MM.1S (cell line): ENCODE data around the gene RBM18.

Experiments
- DNase-seq: peaks from one replicate; pipeline ENCODE4 v3.0.0-alpha.2; 2015
- H2AFZ ChIP-seq: fragments of 300-600 bp; sonication (generic); 2 replicates; pipeline ENCODE4 v1.6.0; 2016; ENCODE audit warnings: antibody characterized with exemption, low read length
- H3F3A ChIP-seq: fragments of 300-600 bp; sonication (generic); 2 replicates; pipeline ENCODE4 v1.6.1; 2016; ENCODE audit warnings: mild to moderate bottlenecking, antibody characterized with exemption, low read length, moderate library complexity, mixed read lengths; ENCODE audit not compliant: insufficient read depth
- H3K27ac ChIP-seq: fragments of 300-600 bp; sonication (generic); 2 replicates; pipeline ENCODE4 v1.5.1; 2016; ENCODE audit warnings: mild to moderate bottlenecking, low read length
- H3K27me3 ChIP-seq: fragments of 300-600 bp; sonication (generic); replicated peaks from 2 replicates; pipeline ENCODE4 v1.6.0; 2016; ENCODE audit warnings: low read length; ENCODE audit not compliant: insufficient read depth
- H3K36me3 ChIP-seq: fragments of 300-600 bp; sonication (generic); replicated peaks from 2 replicates; pipeline ENCODE4 v1.6.1; 2016; ENCODE audit warnings: mild to moderate bottlenecking, low read length, mixed read lengths; ENCODE audit not compliant: insufficient read depth
- H3K4me1 ChIP-seq: fragments of 300-600 bp; sonication (generic); 2 replicates; pipeline ENCODE4 v1.6.1; 2016; ENCODE audit warnings: low read length, mixed read lengths
- H3K4me2 ChIP-seq: fragments of 300-600 bp; sonication (generic); 2 replicates; pipeline ENCODE4 v1.6.0; 2016; ENCODE audit warnings: low read depth, low read length
- H3K4me3 ChIP-seq: fragments of 300-600 bp; sonication (generic); 2 replicates; pipeline ENCODE4 v1.5.1; 2016; ENCODE audit warnings: low read length, mixed read lengths
- H3K79me2 ChIP-seq: fragments of 300-600 bp; sonication (generic); 2 replicates; pipeline ENCODE4 v1.6.1; 2016; ENCODE audit warnings: mixed run types, low read length, mixed read lengths
- H3K9ac ChIP-seq: fragments of 300-600 bp; sonication (generic); 2 replicates; pipeline ENCODE4 v1.6.1; 2016; ENCODE audit warnings: low read length, mixed read lengths
- H3K9me2 ChIP-seq: fragments of 300-600 bp; sonication (generic); replicated peaks from 2 replicates; pipeline ENCODE4 v1.6.1; 2016; ENCODE audit warnings: mild to moderate bottlenecking, low read length, mixed read lengths; ENCODE audit not compliant: insufficient read depth
- H3K9me3 ChIP-seq: fragments of 300-600 bp; sonication (generic); replicated peaks from 2 replicates; pipeline ENCODE4 v1.6.1; 2016; ENCODE audit warnings: mild to moderate bottlenecking, low read length, mixed read lengths; ENCODE audit not compliant: insufficient read depth
- H4K20me1 ChIP-seq: fragments of 300-600 bp; sonication (generic); 2 replicates; pipeline ENCODE4 v1.6.1; 2016; ENCODE audit warnings: mild to moderate bottlenecking, low read length, moderate library complexity, mixed read lengths; ENCODE audit not compliant: insufficient read depth
- EZH2 ChIP-seq: fragments of 300-600 bp; sonication (generic); optimal IDR thresholded peaks from 2 replicates; pipeline ENCODE3; 2017; ENCODE audit warnings: low read depth, mild to moderate bottlenecking, antibody characterized with exemption, low read length, mixed read lengths
- EZH2phosphoT487 ChIP-seq: fragments of 300-600 bp; sonication (generic); IDR thresholded peaks from 2 replicates; pipeline ENCODE4 v1.6.1; 2018; ENCODE audit warnings: antibody characterized with exemption, low read length
- TF ChIP-seq, protein P1 (sequence below): fragments of 300-600 bp; sonication (generic); IDR thresholded peaks from 2 replicates; pipeline ENCODE4 v1.5.1; 2016; ENCODE audit warnings: antibody characterized with exemption, low read length, mixed read lengths

RBM18 gene

DNA sequence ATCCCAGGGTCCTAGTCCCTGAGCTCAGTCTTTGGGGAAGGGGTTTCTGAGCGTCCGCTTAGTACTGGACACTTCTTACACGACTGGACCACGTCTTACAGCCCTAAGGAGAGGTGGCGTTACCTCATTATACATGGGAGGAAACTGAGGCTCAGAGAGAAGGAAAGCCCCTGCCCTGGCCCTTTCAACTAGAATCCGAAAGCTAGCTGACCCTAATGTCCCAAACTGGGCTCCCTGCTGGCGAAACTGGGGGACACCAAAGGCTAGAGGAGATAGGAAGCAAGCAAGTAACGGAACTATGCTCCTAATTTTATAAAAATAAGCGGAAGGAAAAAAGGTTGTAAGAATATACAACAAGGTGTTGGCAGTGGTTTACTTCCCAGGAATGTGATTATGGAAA lies 50.1 kb downstream of the RBM18 start:
- Histone ChIP-seq H3K27me3 (peaks cover 38% of the 10 kb centered on the region), H3K4me1 (no peaks in the 10 kb centered on the region), H2AFZ (no peak overlapping the region), H3K4me2 (no peak overlapping the region), H3K9ac (no peak overlapping the region), H4K20me1 (no peaks in the 10 kb centered on the region), H3K79me2 (no peaks in the 10 kb centered on the region), H3K36me3 (no peaks in the 10 kb centered on the region), H3K27ac (no peak overlapping the region), H3F3A (no peaks in the 10 kb centered on the region), H3K9me2 (no peaks in the 10 kb centered on the region), H3K4me3 (no peak overlapping the region), H3K9me3 (no peaks in the 10 kb centered on the region)
- TF ChIP-seq EZH2phosphoT487 (no peak), EZH2 (no peak)
- TF ChIP-seq, protein P1, sequence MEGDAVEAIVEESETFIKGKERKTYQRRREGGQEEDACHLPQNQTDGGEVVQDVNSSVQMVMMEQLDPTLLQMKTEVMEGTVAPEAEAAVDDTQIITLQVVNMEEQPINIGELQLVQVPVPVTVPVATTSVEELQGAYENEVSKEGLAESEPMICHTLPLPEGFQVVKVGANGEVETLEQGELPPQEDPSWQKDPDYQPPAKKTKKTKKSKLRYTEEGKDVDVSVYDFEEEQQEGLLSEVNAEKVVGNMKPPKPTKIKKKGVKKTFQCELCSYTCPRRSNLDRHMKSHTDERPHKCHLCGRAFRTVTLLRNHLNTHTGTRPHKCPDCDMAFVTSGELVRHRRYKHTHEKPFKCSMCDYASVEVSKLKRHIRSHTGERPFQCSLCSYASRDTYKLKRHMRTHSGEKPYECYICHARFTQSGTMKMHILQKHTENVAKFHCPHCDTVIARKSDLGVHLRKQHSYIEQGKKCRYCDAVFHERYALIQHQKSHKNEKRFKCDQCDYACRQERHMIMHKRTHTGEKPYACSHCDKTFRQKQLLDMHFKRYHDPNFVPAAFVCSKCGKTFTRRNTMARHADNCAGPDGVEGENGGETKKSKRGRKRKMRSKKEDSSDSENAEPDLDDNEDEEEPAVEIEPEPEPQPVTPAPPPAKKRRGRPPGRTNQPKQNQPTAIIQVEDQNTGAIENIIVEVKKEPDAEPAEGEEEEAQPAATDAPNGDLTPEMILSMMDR: no peak
- DNase-seq: no peak

DNA sequence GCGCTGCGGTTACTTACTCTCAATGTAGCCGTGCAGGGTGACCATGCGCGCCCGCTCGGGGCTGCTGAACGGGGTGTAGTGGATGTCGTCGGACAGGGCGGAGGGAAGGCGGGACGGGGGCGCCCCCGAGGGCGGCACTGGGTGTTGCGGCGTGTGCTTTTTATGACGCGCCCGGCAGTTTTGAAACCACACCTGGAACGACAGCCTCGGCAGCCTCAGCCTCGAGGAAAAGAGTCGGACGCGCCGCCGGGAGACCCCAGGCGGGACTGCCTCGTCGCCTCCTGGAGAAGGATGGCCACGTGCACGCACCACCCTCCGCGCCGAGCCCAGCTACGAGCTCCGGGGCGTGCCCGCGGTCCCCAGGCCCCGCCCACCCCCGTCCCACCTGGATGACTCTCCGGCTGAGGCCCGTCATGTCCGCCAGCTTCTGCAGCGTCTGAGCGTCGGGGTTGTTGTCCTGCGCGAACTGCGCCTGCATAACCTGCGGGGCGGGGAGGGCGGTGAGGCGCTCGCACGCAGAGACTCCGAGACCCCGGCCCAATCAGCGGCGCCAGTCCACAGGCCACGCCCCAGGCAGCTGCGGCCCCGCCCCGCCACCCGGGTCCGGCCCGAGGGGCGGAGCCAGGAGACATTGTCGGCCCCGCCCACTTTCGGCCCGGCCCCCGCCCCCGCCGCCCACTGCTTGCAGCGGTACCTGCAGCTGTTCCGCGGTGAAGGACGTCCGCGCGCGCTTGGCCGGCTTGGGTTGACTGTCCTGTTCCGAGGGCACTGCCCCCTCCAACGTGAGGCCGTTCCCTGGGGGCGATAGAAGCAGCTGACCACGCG lies 50.8 kb downstream of the RBM18 start:
- peak; percentile 71 for DNase-seq
- no peaks in the 10 kb centered on the region for H4K20me1 ChIP-seq
- no peaks in the 10 kb centered on the region for H3F3A ChIP-seq
- H3K9ac ChIP-seq: no peak overlapping the region
- H3K4me3 ChIP-seq: no peak overlapping the region
- no peaks in the 10 kb centered on the region for H3K9me2 ChIP-seq
- H3K4me2 ChIP-seq: peak overlapping the region; percentile 34
- peaks cover 31% of the 10 kb centered on the region for H3K27me3 ChIP-seq
- H3K36me3 ChIP-seq: no peaks in the 10 kb centered on the region
- no peak for TF ChIP-seq EZH2
- TF ChIP-seq EZH2phosphoT487: no peak
- TF ChIP-seq, protein P1: no peak
- no peaks in the 10 kb centered on the region for H3K4me1 ChIP-seq
- no peak overlapping the region for H2AFZ ChIP-seq
- no peak overlapping the region for H3K27ac ChIP-seq
- H3K79me2 ChIP-seq: no peaks in the 10 kb centered on the region
- no peaks in the 10 kb centered on the region for H3K9me3 ChIP-seq

DNA sequence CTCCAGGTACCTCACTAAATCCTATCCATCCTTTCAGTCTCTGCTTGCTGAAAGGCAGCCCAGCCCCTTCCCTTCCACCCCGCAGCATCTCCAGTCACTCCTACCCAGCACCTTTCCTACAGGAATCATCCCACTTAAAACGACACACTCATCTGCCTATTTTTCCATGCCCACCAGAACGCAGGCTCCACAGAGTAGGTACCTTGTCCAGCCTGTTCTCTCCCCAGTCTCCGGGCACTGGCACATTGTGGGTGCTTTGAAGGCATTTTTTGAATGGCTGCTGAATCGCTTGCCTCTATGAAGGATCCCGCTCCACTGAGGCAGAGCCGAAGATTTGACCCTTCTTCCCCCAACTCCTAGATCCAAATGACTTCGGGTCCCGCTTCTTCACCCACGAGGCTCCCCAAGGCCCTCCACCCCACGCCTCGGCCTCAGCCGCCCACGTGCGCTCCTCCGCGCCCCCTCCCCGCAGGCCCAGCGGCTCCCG lies 51.5 kb downstream of the RBM18 start:
- H3K36me3 ChIP-seq: no peaks in the 10 kb centered on the region
- H3K27me3 ChIP-seq: peaks cover 25% of the 10 kb centered on the region
- H3K4me1 ChIP-seq: no peaks in the 10 kb centered on the region
- H3K79me2 ChIP-seq: no peaks in the 10 kb centered on the region
- H3K4me2 ChIP-seq: peak overlapping the region; percentile 34
- DNase-seq: no peak
- H3K4me3 ChIP-seq: no peak overlapping the region
- H2AFZ ChIP-seq: no peak overlapping the region
- H3K27ac ChIP-seq: no peak overlapping the region
- TF ChIP-seq, protein P1: no peak
- TF ChIP-seq EZH2: no peak
- no peak for TF ChIP-seq EZH2phosphoT487
- no peaks in the 10 kb centered on the region for H3F3A ChIP-seq
- H3K9me3 ChIP-seq: no peaks in the 10 kb centered on the region
- H3K9me2 ChIP-seq: no peaks in the 10 kb centered on the region
- no peaks in the 10 kb centered on the region for H4K20me1 ChIP-seq
- H3K9ac ChIP-seq: no peak overlapping the region
